CD4-positive, alpha-beta T cell treated with Interleukin-10 for 1 hour (primary cell): Measurements from ENCODE around the gene CERS5.

Experiments
- DNase-seq: peaks from one replicate; pipeline ENCODE4 v3.0.0-alpha.2; 2020

CERS5 gene

GRCh38 chr12:50123203-50123602 is 44.0 kb downstream of the CERS5 start:
- DNase-seq = no peak

- DNase-seq = no peak
Observed at GRCh38 chr12:50121641-50122040, 45.5 kb downstream of the CERS5 start.

- DNase-seq = no peak
Observed at GRCh38 chr12:50120953-50121352, 46.2 kb downstream of the CERS5 start.

- DNase-seq = no peak
Observed at GRCh38 chr12:50120521-50120920, 46.6 kb downstream of the CERS5 start.

- no peak for DNase-seq
Observed at GRCh38 chr12:50119387-50119786, 47.8 kb downstream of the CERS5 start.

- DNase-seq = no peak
Observed at GRCh38 chr12:50117057-50117622, 50.0 kb downstream of the CERS5 start.

- DNase-seq = no peak
Observed at GRCh38 chr12:50112456-50113218, 54.5 kb downstream of the CERS5 start.

GRCh38 chr12:50111693-50112455 is 55.3 kb downstream of the CERS5 start, which contains the start of gene COX14:
TSS of gene COX14 (plus strand) at chr12:50112236. CDS start at chr12:50120044, 7,808 bp downstream.
- DNase-seq = peak; percentile 100

- DNase-seq = no peak
Observed at GRCh38 chr12:50111395-50111692, 55.8 kb downstream of the CERS5 start.

- DNase-seq = no peak
Observed at GRCh38 chr12:50110762-50111351, 56.3 kb downstream of the CERS5 start.

GRCh38 chr12:50110127-50110761 is 56.9 kb downstream of the CERS5 start:
- no peak for DNase-seq

- DNase-seq = no peak
Observed at GRCh38 chr12:50109319-50109718, 57.9 kb downstream of the CERS5 start.

- no peak for DNase-seq
Observed at GRCh38 chr12:50107416-50108268, 59.5 kb downstream of the CERS5 start.

GRCh38 chr12:50106907-50107306 is 60.3 kb downstream of the CERS5 start:
- DNase-seq = no peak

- no peak for DNase-seq
Observed at GRCh38 chr12:50105913-50106450, 61.2 kb downstream of the CERS5 start.

- DNase-seq = no peak
Observed at GRCh38 chr12:50104417-50105366, 62.5 kb downstream of the CERS5 start.

GRCh38 chr12:50103767-50104321 is 63.3 kb downstream of the CERS5 start, which contains the start of gene GPD1:
TSS of gene GPD1 (plus strand) at chr12:50104008. CDS start at chr12:50104051, 43 bp downstream.
- no peak for DNase-seq

GRCh38 chr12:50103351-50103750 is 63.8 kb downstream of the CERS5 start:
- DNase-seq = no peak

- no peak for DNase-seq
Observed at GRCh38 chr12:50102646-50103309, 64.4 kb downstream of the CERS5 start.

- DNase-seq = no peak
Observed at GRCh38 chr12:50102131-50102531, 65.0 kb downstream of the CERS5 start.
